MM.1S (cell line): ENCODE measurements around the gene RUNX2.

Experiments used
- CTCF ChIP-seq: fragments of 300-600 bp; sonication (generic); IDR thresholded peaks from 2 replicates; pipeline ENCODE4 v1.5.1; 2016; ENCODE audit warnings: antibody characterized with exemption, low read length, mixed read lengths
- EZH2 ChIP-seq: fragments of 300-600 bp; sonication (generic); optimal IDR thresholded peaks from 2 replicates; pipeline ENCODE3; 2017; ENCODE audit warnings: low read depth, mild to moderate bottlenecking, antibody characterized with exemption, low read length, mixed read lengths
- EZH2phosphoT487 ChIP-seq: fragments of 300-600 bp; sonication (generic); IDR thresholded peaks from 2 replicates; pipeline ENCODE4 v1.6.1; 2018; ENCODE audit warnings: antibody characterized with exemption, low read length

DNA sequence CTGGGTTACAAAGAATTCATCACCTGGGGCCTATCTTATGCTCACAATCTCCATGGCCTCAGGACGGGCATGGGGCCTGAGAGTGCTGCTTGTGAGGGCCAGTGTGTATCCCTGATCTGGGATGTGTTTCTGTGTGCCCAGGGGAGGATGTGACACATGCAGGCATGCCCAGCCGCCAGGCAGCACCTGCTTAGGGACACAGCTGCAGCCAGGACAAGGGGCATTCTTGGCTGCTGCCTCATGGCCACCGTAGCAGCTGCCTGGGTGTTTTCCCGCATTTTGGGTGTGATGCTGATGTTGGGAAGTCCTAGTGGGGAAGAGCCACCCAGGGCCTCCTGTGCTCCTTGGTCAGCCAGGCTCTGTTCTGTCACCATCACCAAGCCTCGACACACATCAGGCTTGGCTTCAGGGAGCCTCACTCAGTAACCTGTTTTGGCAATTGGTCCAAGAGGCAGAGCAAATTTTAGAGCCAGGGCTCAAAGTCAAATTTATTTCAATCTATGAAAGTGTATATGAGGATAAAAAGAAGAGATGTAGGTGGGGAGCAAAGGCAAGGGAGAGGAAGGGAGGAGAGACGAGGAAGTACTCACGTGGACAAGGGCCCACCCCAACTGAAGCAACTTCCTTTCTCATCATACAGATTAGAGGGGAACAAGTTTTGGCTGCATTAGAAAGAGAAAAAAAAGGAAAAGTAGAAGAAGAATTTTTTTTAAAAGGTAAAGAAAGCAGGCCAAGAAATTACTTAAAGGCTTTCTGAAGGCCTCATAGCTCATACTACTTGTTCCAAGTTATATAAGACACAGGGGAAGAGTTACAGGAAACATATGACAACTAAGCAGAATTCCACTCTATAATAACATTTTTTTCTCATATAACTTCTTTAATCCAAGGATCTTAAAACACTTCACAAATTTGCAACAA, 319.5 kb downstream of the RUNX2 start:
- TF ChIP-seq CTCF (no peak), EZH2 (no peak), EZH2phosphoT487 (no peak)
